CD8-positive, alpha-beta memory T cell (primary cell): ENCODE data around the gene ASAP3. TPM values are rescaled to one million over a fixed set of nuclear protein-coding genes. Genes with fewer than 3 reads are reported as not detected.

Experiments used
- CTCF ChIA-PET: fragments of 350-600 bp; sonication (Branson Sonifier 250); formaldehyde crosslinking; loops from one replicate; lab custom pipeline; 2021; ENCODE audit warnings: antibody characterized with exemption; lab: Charles Lee
- POLR2A ChIA-PET: fragments of 350-600 bp; sonication (Branson Sonifier 250); formaldehyde crosslinking; loops from one replicate; lab custom pipeline; 2021; ENCODE audit warnings: antibody characterized with exemption; lab: Charles Lee
- DNase-seq, 5 donors: peaks; one replicate each; pipeline versions ENCODE4 v3.0.0 to v3.0.0-alpha.2; 2020 to 2022; ENCODE audit warnings: mixed read lengths in 1 of 5
- H3K27ac ChIP-seq: one replicate; pipeline ENCODE4 v1.7.0; 2013; ENCODE audit warnings: low read depth, mild to moderate bottlenecking, low read length, moderate library complexity
- H3K27me3 ChIP-seq: 2 replicates; pipeline ENCODE4 v1.7.0; 2013; ENCODE audit warnings: low read length, mild to moderate bottlenecking; ENCODE audit not compliant: insufficient read depth, poor library complexity, severe bottlenecking
- H3K36me3 ChIP-seq: 2 replicates; pipeline ENCODE4 v1.7.0; 2013; ENCODE audit warnings: mild to moderate bottlenecking, low read length, moderate library complexity; ENCODE audit not compliant: insufficient read depth
- H3K4me1 ChIP-seq: 2 replicates; pipeline ENCODE4 v1.7.0; 2013; ENCODE audit warnings: mild to moderate bottlenecking, low read length, moderate library complexity; ENCODE audit not compliant: insufficient read depth
- H3K4me3 ChIP-seq: 2 replicates; pipeline ENCODE4 v1.7.0; 2013; ENCODE audit warnings: mild to moderate bottlenecking, low read length
- H3K9me3 ChIP-seq: 2 replicates; pipeline ENCODE4 v1.7.0; 2013; ENCODE audit warnings: mild to moderate bottlenecking, low read length
- H3K27ac Mint-ChIP-seq, 8 donors: one replicate each; pipeline ENCODE4 v1.8.0; 2020 to 2021; ENCODE audit warnings: mixed read lengths in 8 of 8, mild to moderate bottlenecking in 6 of 8, inconsistent platforms in 3 of 8, moderate library complexity in 3 of 8
- H3K27me3 Mint-ChIP-seq, 2 donors: one replicate each; pipeline ENCODE4 v1.8.0; 2020 to 2021; ENCODE audit warnings: mixed read lengths in 2 of 2, mild to moderate bottlenecking in 1 of 2, moderate library complexity in 1 of 2
- H3K36me3 Mint-ChIP-seq, 3 donors: one replicate each; pipeline ENCODE4 v1.8.0; 2020 to 2021; ENCODE audit warnings: mixed read lengths in 3 of 3, inconsistent platforms in 1 of 3, mild to moderate bottlenecking in 1 of 3
- H3K4me1 Mint-ChIP-seq, 3 donors: one replicate each; pipeline ENCODE4 v1.8.0; 2020 to 2021; ENCODE audit warnings: mixed read lengths in 3 of 3, inconsistent platforms in 1 of 3, mild to moderate bottlenecking in 1 of 3
- H3K4me3 Mint-ChIP-seq, 7 donors: one replicate each; pipeline ENCODE4 v1.8.0; 2020 to 2021; ENCODE audit warnings: mixed read lengths in 7 of 7, mild to moderate bottlenecking in 6 of 7, moderate library complexity in 4 of 7, inconsistent platforms in 2 of 7
- H3K9me3 Mint-ChIP-seq, 5 donors: one replicate each; pipeline ENCODE4 v1.8.0; 2020 to 2022; ENCODE audit warnings: mixed read lengths in 5 of 5, mild to moderate bottlenecking in 3 of 5, moderate library complexity in 2 of 5, inconsistent platforms in 1 of 5
- polyA plus RNA-seq: library from polyadenylated mRNA; unstranded; fragments of 300-500 nt; fragmentation: Illumina TruSeq; gene quantifications from one replicate; pipeline ENCODE4 v1.2.3, GENCODE V29; 2021
- total RNA-seq, 2 experiments: library from RNA; stranded (reverse); gene quantifications; one replicate each; pipeline ENCODE4 v1.2.3, GENCODE V29; 2021

ASAP3 gene
- total and polyA plus RNA-seq, 3 experiments from 2014 or later, result 0.33 to 0.78 (median 0.62) TPM

GRCh38 chr1:23430803-23431202, 53.2 kb downstream of the ASAP3 start:
- Mint-ChIP-seq H3K4me1 (no peaks in the 10 kb centered on the region), H3K27me3 (peaks cover 13 to 15% of the 10 kb centered on the region in 2 donors), H3K4me3 (no peak overlapping the region), H3K27ac (no peak overlapping the region), H3K9me3 (no peaks in the 10 kb centered on the region), H3K36me3 (no peaks in the 10 kb centered on the region)
- Histone ChIP-seq H3K36me3 (no peaks in the 10 kb centered on the region), H3K4me1 (no peaks in the 10 kb centered on the region), H3K27ac (no peak overlapping the region), H3K27me3 (no peaks in the 10 kb centered on the region), H3K4me3 (no peak overlapping the region), H3K9me3 (no peaks in the 10 kb centered on the region)
- ChIA-PET CTCF (no interaction called here), POLR2A (interaction anchor here (0.6 kb wide), 1 partner anchor 225 kb away, joined by 3 read pairs; no protein-coding TSS in a partner anchor)
- no peak for DNase-seq

GRCh38 chr1:23428136-23428905, 55.7 kb downstream of the ASAP3 start:
- ChIA-PET POLR2A (no interaction called here), CTCF (no interaction called here)
- Mint-ChIP-seq H3K4me1 (peaks cover 5 to 10% (median 7%) of the 10 kb centered on the region in 3 donors), H3K4me3 (no peak overlapping the region), H3K27me3 (peaks cover 13 to 16% of the 10 kb centered on the region in 2 donors), H3K9me3 (no peaks in the 10 kb centered on the region), H3K36me3 (no peaks in the 10 kb centered on the region), H3K27ac (no peak overlapping the region)
- H3K4me3 ChIP-seq, result no peak overlapping the region
- H3K36me3 ChIP-seq, result no peaks in the 10 kb centered on the region
- peaks cover 2% of the 10 kb centered on the region for H3K4me1 ChIP-seq
- H3K27me3 ChIP-seq, result no peaks in the 10 kb centered on the region
- no peaks in the 10 kb centered on the region for H3K9me3 ChIP-seq
- H3K27ac ChIP-seq, result no peak overlapping the region
- DNase-seq, result no peak

- H3K9me3 ChIP-seq, result no peaks in the 10 kb centered on the region
- DNase-seq, result no peak
- POLR2A ChIA-PET, result no interaction called here
- Mint-ChIP-seq H3K4me3 (no peak overlapping the region), H3K27me3 (peaks cover 17 to 20% of the 10 kb centered on the region in 2 donors), H3K9me3 (no peaks in the 10 kb centered on the region), H3K27ac (no peak overlapping the region), H3K4me1 (peaks cover 13 to 18% (median 15%) of the 10 kb centered on the region in 3 donors), H3K36me3 (no peaks in the 10 kb centered on the region)
- H3K4me3 ChIP-seq, result no peak overlapping the region
- H3K27ac ChIP-seq, result no peak overlapping the region
- H3K36me3 ChIP-seq, result no peaks in the 10 kb centered on the region
- CTCF ChIA-PET, result no interaction called here
- H3K27me3 ChIP-seq, result no peaks in the 10 kb centered on the region
- H3K4me1 ChIP-seq, result peaks cover 10% of the 10 kb centered on the region
Measured at GRCh38 chr1:23427550-23427949, 56.4 kb downstream of the ASAP3 start.

GRCh38 chr1:23426828-23427227, 57.2 kb downstream of the ASAP3 start:
- no peaks in the 10 kb centered on the region for H3K36me3 Mint-ChIP-seq
- Histone ChIP-seq H3K4me3 (no peak overlapping the region), H3K27ac (no peak overlapping the region), H3K36me3 (no peaks in the 10 kb centered on the region), H3K27me3 (no peaks in the 10 kb centered on the region), H3K4me1 (peaks cover 17% of the 10 kb centered on the region), H3K9me3 (no peaks in the 10 kb centered on the region)
- peaks cover 20 to 25% (median 22%) of the 10 kb centered on the region in 3 donors for H3K4me1 Mint-ChIP-seq
- no peak for DNase-seq
- H3K27me3 Mint-ChIP-seq, result peaks cover 17 to 20% of the 10 kb centered on the region in 2 donors
- H3K27ac Mint-ChIP-seq, result no peak overlapping the region
- CTCF ChIA-PET, result no interaction called here
- peak overlapping the region in 1 of 7 donors; percentile 79 for H3K4me3 Mint-ChIP-seq
- H3K9me3 Mint-ChIP-seq, result no peaks in the 10 kb centered on the region
- POLR2A ChIA-PET, result no interaction called here

- ChIA-PET CTCF (interaction anchor here (0.8 to 1.7 kb wide), 2 partner anchors 8 to 22 kb away, joined by 3 to 5 read pairs; no protein-coding TSS in a partner anchor), POLR2A (interaction anchor here (0.7 kb wide), 1 partner anchor 57 kb away, joined by 3 read pairs; no protein-coding TSS in a partner anchor)
- no peak overlapping the region for H3K27ac Mint-ChIP-seq
- Histone ChIP-seq H3K27me3 (no peaks in the 10 kb centered on the region), H3K27ac (no peak overlapping the region), H3K36me3 (no peaks in the 10 kb centered on the region), H3K9me3 (no peaks in the 10 kb centered on the region), H3K4me1 (peaks cover 22% of the 10 kb centered on the region), H3K4me3 (peak overlapping the region; percentile 27)
- no peaks in the 10 kb centered on the region for H3K36me3 Mint-ChIP-seq
- peaks cover 23 to 26% (median 23%) of the 10 kb centered on the region in 3 donors for H3K4me1 Mint-ChIP-seq
- H3K9me3 Mint-ChIP-seq, result no peaks in the 10 kb centered on the region
- H3K4me3 Mint-ChIP-seq, result peak overlapping the region; percentile 50 to 88 (median 79)
- no peak for DNase-seq
- peaks cover 19 to 20% of the 10 kb centered on the region in 2 donors for H3K27me3 Mint-ChIP-seq
Measured at GRCh38 chr1:23425193-23425494, 58.8 kb downstream of the ASAP3 start.

- Mint-ChIP-seq H3K4me1 (peaks cover 23 to 26% (median 23%) of the 10 kb centered on the region in 3 donors), H3K4me3 (peak within 1 kb of the TSS; percentile 79 to 88 (median 84)), H3K27ac (peak within 1 kb of the TSS in 3 of 8 donors; percentile 64 to 79 (median 78)), H3K36me3 (no peaks in the 10 kb centered on the region), H3K9me3 (no peaks in the 10 kb centered on the region), H3K27me3 (peaks cover 19 to 20% of the 10 kb centered on the region in 2 donors)
- Histone ChIP-seq H3K4me1 (peaks cover 22% of the 10 kb centered on the region), H3K27me3 (no peaks in the 10 kb centered on the region), H3K36me3 (no peaks in the 10 kb centered on the region), H3K27ac (no peak within 1 kb of the TSS), H3K4me3 (peak within 1 kb of the TSS; percentile 35), H3K9me3 (no peaks in the 10 kb centered on the region)
- DNase-seq, result peak in 2 of 5 donors; percentile 21 to 50
- ChIA-PET CTCF (interaction anchor here (0.8 to 1.7 kb wide), 2 partner anchors 9 to 22 kb away, joined by 3 to 5 read pairs; no protein-coding TSS in a partner anchor), POLR2A (interaction anchor here (0.7 kb wide), 1 partner anchor 56 kb away, joined by 3 read pairs; no protein-coding TSS in a partner anchor)
Measured at GRCh38 chr1:23424293-23425192, 59.4 kb downstream of the ASAP3 start, which contains the start of gene TCEA3. TCEA3 (minus strand) TSS chr1:23424748; CDS start chr1:23424633, 115 bp downstream.

GRCh38 chr1:23423415-23424292, 60.3 kb downstream of the ASAP3 start:
- DNase-seq, result peak in 1 of 5 donors; percentile 8
- H3K36me3 ChIP-seq, result no peaks in the 10 kb centered on the region
- CTCF ChIA-PET, result interaction anchor here (0.9 to 2.3 kb wide), 3 partner anchors 20 to 117 kb away, joined by 3 to 11 read pairs (median 5); no protein-coding TSS in a partner anchor
- H3K4me3 Mint-ChIP-seq, result peak overlapping the region; percentile 48 to 87 (median 82)
- peak overlapping the region in 4 of 8 donors; percentile 21 to 78 (median 56) for H3K27ac Mint-ChIP-seq
- H3K36me3 Mint-ChIP-seq, result no peaks in the 10 kb centered on the region
- peaks cover 22% of the 10 kb centered on the region for H3K4me1 ChIP-seq
- peaks cover 23 to 26% (median 23%) of the 10 kb centered on the region in 3 donors for H3K4me1 Mint-ChIP-seq
- H3K27ac ChIP-seq, result no peak overlapping the region
- H3K9me3 ChIP-seq, result no peaks in the 10 kb centered on the region
- H3K4me3 ChIP-seq, result peak overlapping the region; percentile 35
- POLR2A ChIA-PET, result no interaction called here
- H3K27me3 Mint-ChIP-seq, result peaks cover 15 to 20% of the 10 kb centered on the region in 2 donors
- H3K9me3 Mint-ChIP-seq, result no peaks in the 10 kb centered on the region
- H3K27me3 ChIP-seq, result no peaks in the 10 kb centered on the region
